H7 (cell line): Measurements from ENCODE around the gene SAC3D1. TPM values are rescaled to one million over a fixed set of nuclear protein-coding genes. Genes with fewer than 3 reads are reported as not detected.

ENCODE experiments used
- DNase-seq: peaks from one replicate; pipeline ENCODE4 v3.0.0; 2012
- H3K27me3 ChIP-seq: 2 replicates; pipeline ENCODE4 v1.6.0; 2011; ENCODE audit warnings: mild to moderate bottlenecking, low read length; ENCODE audit not compliant: control insufficient read depth, insufficient read depth
- H3K36me3 ChIP-seq: replicated peaks from 2 replicates; pipeline ENCODE4 v1.5.1; 2011; ENCODE audit warnings: low read length; ENCODE audit not compliant: control insufficient read depth, insufficient read depth
- H3K4me3 ChIP-seq: 2 replicates; pipeline ENCODE4 v1.5.1; 2011; ENCODE audit warnings: low read depth, mild to moderate bottlenecking, control low read depth, low read length, moderate library complexity; ENCODE audit not compliant: insufficient read depth
- total RNA-seq: library from RNA; depleted of rRNA; stranded (reverse); fragments of >200 nt; shearing (Covaris generic); gene quantifications from 2 replicates; pipeline ENCODE4 v1.2.3, GENCODE V29; 2014

Gene SAC3D1
- total RNA-seq, 1 experiment from 2014 or later = 15.4 TPM

GRCh38 chr11:65040520-65040846, 527 bp upstream of the SAC3D1 start:
- Histone ChIP-seq H3K36me3 (peaks cover 7% of the 10 kb centered on the region), H3K27me3 (no peaks in the 10 kb centered on the region), H3K4me3 (peak overlapping the region; percentile 82)
- DNase-seq = no peak

DNA sequence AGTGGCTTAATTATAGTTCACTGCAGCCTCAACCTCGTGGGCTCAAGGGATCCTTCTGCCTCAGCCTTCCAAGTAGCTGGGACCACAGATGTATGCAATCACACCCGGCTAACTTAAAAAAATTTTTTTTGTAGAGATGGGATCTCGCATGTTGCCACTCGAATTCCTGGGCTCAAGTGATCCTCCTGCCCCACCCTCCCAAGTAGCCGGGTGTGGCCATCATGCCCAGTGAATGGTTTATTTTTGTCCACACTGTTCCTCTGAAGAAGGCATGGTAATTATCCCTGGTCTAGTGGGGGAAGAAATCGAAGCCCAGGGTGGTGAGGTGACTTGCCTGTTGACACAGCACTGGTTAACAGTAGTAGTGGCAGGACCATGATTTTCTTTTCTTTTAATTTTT, 1.9 kb downstream of the SAC3D1 start:
- no peak for DNase-seq
- Histone ChIP-seq H3K4me3 (no peak overlapping the region), H3K27me3 (no peaks in the 10 kb centered on the region; the same call in 1 of the 2 replicates), H3K36me3 (peaks cover 7% of the 10 kb centered on the region)

DNA sequence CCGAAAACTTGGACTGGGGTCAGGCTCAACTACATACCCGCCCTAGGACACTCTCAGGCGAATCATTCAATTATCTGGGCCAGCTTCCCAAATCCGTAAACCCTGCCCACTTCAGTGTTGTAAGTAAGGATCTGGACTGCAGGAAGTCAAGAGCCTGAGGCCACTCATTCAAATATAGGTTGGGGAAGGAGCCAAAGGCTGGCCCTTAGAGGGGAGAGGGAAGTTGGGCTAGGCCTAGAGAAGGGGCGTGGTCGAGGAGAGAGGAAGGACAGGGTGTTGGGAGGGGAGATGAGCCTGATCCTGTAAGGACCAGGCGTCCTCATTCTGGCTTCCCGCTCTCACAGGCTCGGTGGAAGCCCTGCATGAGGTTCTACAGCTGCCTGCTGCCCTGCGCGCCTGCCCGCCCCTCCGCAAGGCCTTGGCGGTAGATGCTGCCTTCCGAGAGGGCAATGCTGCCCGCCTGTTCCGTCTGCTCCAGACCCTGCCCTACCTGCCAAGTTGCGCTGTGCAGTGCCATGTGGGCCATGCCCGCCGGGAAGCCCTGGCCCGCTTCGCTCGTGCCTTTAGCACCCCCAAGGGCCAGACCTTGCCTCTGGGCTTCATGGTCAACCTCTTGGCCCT, 3.0 kb downstream of the SAC3D1 start:
- Histone ChIP-seq H3K27me3 (no peaks in the 10 kb centered on the region; the same call in 1 of the 2 replicates), H3K4me3 (no peak overlapping the region), H3K36me3 (peaks cover 7% of the 10 kb centered on the region)
- DNase-seq = peak; percentile 49

DNA sequence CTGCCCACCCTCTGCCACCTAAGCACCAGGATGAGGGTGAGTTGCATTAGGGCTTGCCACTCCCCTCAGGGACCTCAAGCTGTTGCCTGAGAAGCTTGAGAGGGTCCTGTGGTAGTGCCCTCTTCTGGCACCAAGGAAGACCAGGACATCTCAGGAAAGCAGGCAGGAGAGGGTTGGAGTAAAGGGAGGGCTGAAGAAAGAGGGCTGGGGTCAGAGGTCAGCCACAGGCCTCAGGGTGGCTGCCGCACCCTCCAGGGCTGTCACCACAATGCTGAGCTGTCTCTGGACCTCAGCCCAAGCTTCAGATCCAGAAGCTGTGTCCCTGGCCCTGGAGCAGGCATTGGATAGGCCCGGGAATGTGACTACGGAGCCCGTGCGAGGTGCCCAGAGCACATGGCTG, 4.1 kb downstream of the SAC3D1 start:
- no peak for DNase-seq
- Histone ChIP-seq H3K4me3 (no peak overlapping the region), H3K27me3 (no peaks in the 10 kb centered on the region; the same call in 1 of the 2 replicates), H3K36me3 (peaks cover 7% of the 10 kb centered on the region)

DNA sequence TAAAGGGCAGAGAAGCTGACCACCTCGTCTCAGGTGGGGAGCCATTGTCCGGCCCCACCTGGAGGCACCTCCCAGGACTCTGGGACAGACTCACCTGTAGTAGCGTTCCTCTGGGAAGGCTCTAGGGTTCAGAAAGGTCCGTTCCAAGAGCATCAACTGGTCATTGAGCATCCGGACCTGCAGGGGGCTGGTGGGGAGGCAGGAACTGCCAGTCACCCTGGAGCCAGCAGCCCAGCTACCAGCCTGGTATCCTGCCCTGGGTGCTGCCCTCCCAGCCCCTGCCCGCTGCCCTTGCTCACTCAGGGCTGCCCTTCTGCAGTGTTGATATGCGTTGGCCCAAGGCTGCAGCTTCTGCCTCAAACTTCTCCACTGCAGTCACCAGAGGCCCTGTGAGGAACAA, 4.7 kb downstream of the SAC3D1 start:
- Histone ChIP-seq H3K4me3 (no peak overlapping the region), H3K36me3 (peaks cover 7% of the 10 kb centered on the region), H3K27me3 (no peaks in the 10 kb centered on the region; the same call in 1 of the 2 replicates)
- peak; percentile 65 for DNase-seq

GRCh38 chr11:65047581-65048422, 6.8 kb downstream of the SAC3D1 start:
- H3K27me3 ChIP-seq = no peaks in the 10 kb centered on the region; the same call in 1 of the 2 replicates

GRCh38 chr11:65051398-65051858, 10.4 kb downstream of the SAC3D1 start:
- Histone ChIP-seq H3K27me3 (no peaks in the 10 kb centered on the region; the same call in 1 of the 2 replicates), H3K4me3 (no peak overlapping the region), H3K36me3 (no peaks in the 10 kb centered on the region)
- no peak for DNase-seq

More at GRCh38 chr11:65047581-65048422, 6.8 kb downstream of the SAC3D1 start:
- DNase-seq = peak; percentile 93
- Histone ChIP-seq H3K4me3 (peak overlapping the region; percentile 30), H3K36me3 (peaks cover 7% of the 10 kb centered on the region)

DNA sequence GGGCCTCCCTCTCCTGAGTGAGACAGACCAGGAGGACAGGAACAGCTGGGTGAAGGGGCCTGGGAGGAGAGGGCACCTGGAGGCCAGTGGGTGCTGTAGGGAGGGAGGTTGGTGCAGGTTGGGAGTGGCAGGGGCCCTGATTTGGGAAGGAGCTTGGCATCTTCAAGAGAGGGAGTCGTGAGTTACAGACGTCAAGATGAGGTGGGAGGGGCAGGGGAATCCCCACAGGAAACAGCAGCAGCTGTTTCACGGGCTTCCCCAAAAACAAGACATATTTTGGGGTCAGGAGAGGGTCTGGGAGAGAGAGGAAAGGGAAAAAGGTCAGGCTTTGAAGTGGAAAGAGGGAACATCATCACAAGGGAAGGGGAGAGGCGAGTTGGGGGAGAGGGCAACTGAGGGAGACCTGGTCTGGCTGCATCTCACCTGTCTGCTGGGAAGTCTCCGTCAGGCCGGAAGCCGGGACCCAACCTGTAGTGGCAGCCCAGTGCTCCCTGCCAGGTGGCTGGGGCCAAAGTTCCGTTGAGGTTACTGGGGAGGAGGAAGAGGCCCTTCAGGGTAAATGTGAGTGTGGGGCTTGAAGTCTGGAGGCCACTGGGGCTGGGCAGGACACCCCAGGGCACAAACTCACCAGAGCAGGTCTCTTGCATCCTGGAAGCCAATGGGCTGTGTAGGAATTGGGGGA, 13.0 kb downstream of the SAC3D1 start:
- Histone ChIP-seq H3K36me3 (no peaks in the 10 kb centered on the region), H3K27me3 (no peaks in the 10 kb centered on the region), H3K4me3 (no peak overlapping the region)
- DNase-seq = no peak

GRCh38 chr11:65055538-65055937, 14.5 kb downstream of the SAC3D1 start:
- no peak for DNase-seq
- Histone ChIP-seq H3K4me3 (no peak overlapping the region), H3K36me3 (no peaks in the 10 kb centered on the region), H3K27me3 (no peaks in the 10 kb centered on the region)

- no peak for DNase-seq
- Histone ChIP-seq H3K27me3 (no peaks in the 10 kb centered on the region), H3K36me3 (no peaks in the 10 kb centered on the region), H3K4me3 (no peak overlapping the region)
Observed at GRCh38 chr11:65056999-65057398, 16.0 kb downstream of the SAC3D1 start.

- Histone ChIP-seq H3K27me3 (no peaks in the 10 kb centered on the region), H3K4me3 (no peak overlapping the region), H3K36me3 (no peaks in the 10 kb centered on the region)
- DNase-seq = no peak
Observed at GRCh38 chr11:65057526-65057925, 16.5 kb downstream of the SAC3D1 start.

GRCh38 chr11:65058012-65058411, 17.0 kb downstream of the SAC3D1 start:
- Histone ChIP-seq H3K36me3 (no peaks in the 10 kb centered on the region), H3K27me3 (no peaks in the 10 kb centered on the region), H3K4me3 (no peak overlapping the region)
- no peak for DNase-seq

GRCh38 chr11:65058419-65059054, 17.5 kb downstream of the SAC3D1 start, which contains the start of gene NAALADL1:
Gene NAALADL1 (minus strand): TSS chr11:65058553. CDS start chr11:65058521, 32 bp downstream.
- Histone ChIP-seq H3K27me3 (no peaks in the 10 kb centered on the region), H3K36me3 (no peaks in the 10 kb centered on the region), H3K4me3 (no peak within 1 kb of the TSS)
- no peak for DNase-seq

- H3K27me3 ChIP-seq = no peaks in the 10 kb centered on the region
- H3K36me3 ChIP-seq = no peaks in the 10 kb centered on the region
- H3K4me3 ChIP-seq = no peak overlapping the region
- DNase-seq = no peak
Observed at GRCh38 chr11:65059523-65059922, 18.5 kb downstream of the SAC3D1 start.
